Measurements from ENCODE around the gene GRK2. TPM values are rescaled to one million over a fixed set of nuclear protein-coding genes. Genes with fewer than 3 reads are reported as not detected.
A peak's percentile ranks its signal among the peaks of the same experiment; 100 is the strongest.

Gene GRK2
- total and polyA plus RNA-seq, 9 of the 15 experiments (the other 6 are each of a cell fraction or from before 2014, with no cell fraction given) = 0.24 to 95.8 (median 56.5) TPM

- no peaks in the 10 kb centered on the region for H3K9me1 ChIP-seq (ENCODE audit: control insufficient read depth, insufficient read depth, low read length)
- peak; percentile 88 for FAIRE-seq
- CTCF ChIA-PET (ENCODE audit: low intra/inter-chr PET ratio) = interaction anchor here (0.6 to 3.1 kb wide), 9 partner anchors 27 to 263 kb away, joined by 3 to 35 read pairs (median 7); partner anchors contain the start of genes ANKRD13D and GRK2
- TF ChIP-seq SMC3 (conservative IDR thresholded peaks at IDR 0.05; ENCODE audit: insufficient read depth, low read depth, low read length) (peak; percentile 96), ARID4B (CRISPR knock-in tag; IDR thresholded peaks at IDR 0.05) (peak; percentile 92), ZNF449 (CRISPR knock-in tag; IDR thresholded peaks at IDR 0.05) (no peak), CCNT2 (IDR thresholded peaks at IDR 0.05; ENCODE audit: borderline replicate concordance, extremely low read depth, insufficient read length, low read depth, low read length) (peak; percentile 77), NR2C2 (CRISPR knock-in tag; IDR thresholded peaks at IDR 0.05) (no peak), NR2C2 (tag; IDR thresholded peaks at IDR 0.05) (peak; percentile 18; the same call in 1 of the 2 replicates), CTCF (IDR thresholded peaks at IDR 0.05 in 2 of 3, conservative IDR thresholded peaks at IDR 0.05 in 1 of 3; ENCODE audit: insufficient read depth in 2 of 3, low read depth in 1 of 3, low read length in 3 of 3) (peak; percentile 95 to 99 (median 96)), TAF1 (IDR thresholded peaks at IDR 0.05; ENCODE audit: control insufficient read depth, extremely low read depth, insufficient read depth, low read length, severe bottlenecking) (peak; percentile 40), ZNF12 (CRISPR knock-in tag; IDR thresholded peaks at IDR 0.05) (no peak; the same call in 1 of the 2 replicates), HNRNPL (IDR thresholded peaks at IDR 0.05; ENCODE audit: low read depth, low read length) (0 out of 2 replicates have a peak, but pooled peaks have one; percentile 52), FOXJ2 (tag; IDR thresholded peaks at IDR 0.05) (peak; percentile 77)
Observed at GRCh38 chr11:67317205-67317887, 51.1 kb downstream of the GRK2 start.

More at GRCh38 chr11:67317205-67317887, 51.1 kb downstream of the GRK2 start:
- peaks cover 6% of the 10 kb centered on the region; the same call in 1 of the 3 replicates for H3K79me2 ChIP-seq (ENCODE audit: control insufficient read depth, insufficient read depth, low read length)
- in situ Hi-C loops (cut with MboI) = loop anchor here (5.0 kb wide), 1 partner anchor 235 kb away; no protein-coding TSS in a partner anchor
- POLR2A ChIA-PET = interaction anchor here (0.6 to 1.7 kb wide), 21 partner anchors 10 to 1597 kb away, joined by 3 to 10 read pairs (median 5); partner anchors contain the start of genes ANKRD13D, CLCF1, GRK2 and POLD4
- TSS peak; percentile 98 for BruUV-seq (replicated peaks)
- H3K27ac ChIP-seq (ENCODE audit: extremely low read depth, low read depth, low read length) = peak overlapping the region; percentile 80
- H4K20me1 ChIP-seq (replicated peaks; ENCODE audit: control insufficient read depth, insufficient read depth, low read length) = no peaks in the 10 kb centered on the region
- H3K4me1 ChIP-seq (replicated peaks in 1 of 2; ENCODE audit: control insufficient read depth in 2 of 2, insufficient read depth in 2 of 2, low read length in 2 of 2) = peaks cover 36 to 39% of the 10 kb centered on the region in 2 experiments
- no peaks in the 10 kb centered on the region for H3K9me3 ChIP-seq (replicated peaks; ENCODE audit: control insufficient read depth, insufficient read depth, low read depth, low read length)
- peak overlapping the region; percentile 95 for H2AFZ ChIP-seq (ENCODE audit: low read depth, low read length)
- intact Hi-C loops (cut with micrococcal nuclease) = loop anchor here (1.0 to 2.0 kb wide), 4 partner anchors 29 to 236 kb away; partner anchors contain the start of gene ANKRD13D
- H3K4me3 ChIP-seq = peak overlapping the region; percentile 57
- H3K4me2 ChIP-seq (ENCODE audit: insufficient read depth, low read length) = peak overlapping the region; percentile 87
- H3K36me3 ChIP-seq (ENCODE audit: control insufficient read depth, insufficient read depth, low read length) = no peaks in the 10 kb centered on the region; the same call in 2 of the 3 replicates
- 1% methylated on average over 46 of the region's 55 CpGs for WGBS (ENCODE audit: insufficient coverage, low coverage, missing lambda C conversion rate)
- peak; percentile 96 to 99 (median 98) for DNase-seq (ENCODE audit: extremely low read depth in 1 of 4, low spot score in 3 of 4)
- ATAC-seq = peak; percentile 88
- H3K9ac ChIP-seq (ENCODE audit: insufficient read depth in 1 of 2, low read depth in 2 of 2, low read length in 2 of 2) = peak overlapping the region; percentile 80 to 93
- H3K27me3 ChIP-seq (ENCODE audit: control insufficient read depth in 2 of 2, insufficient read depth in 2 of 2, low read length in 2 of 2) = no peaks in the 10 kb centered on the region

Data from K562 (cell line).